Measurements from ENCODE around the gene PTPRM. TPM values are rescaled to one million over a fixed set of nuclear protein-coding genes. Genes with fewer than 3 reads are reported as not detected.

Gene PTPRM
- polyA plus RNA-seq, 1 donor from 2014 or later, result 126 TPM

GRCh38 chr18:7755753-7756475 is 188.8 kb downstream of the PTPRM start:
- Histone ChIP-seq H3K9me2 (ENCODE audit: insufficient read depth, low read length) (no peaks in the 10 kb centered on the region), H2AFZ (ENCODE audit: low read depth, low read length) (no peak overlapping the region), H3K27ac (ENCODE audit: low read length) (no peak overlapping the region), H3K27me3 (ENCODE audit: insufficient read depth, low read depth, low read length) (no peaks in the 10 kb centered on the region), H3K4me3 (ENCODE audit: low read length) (no peak overlapping the region), H4K20me1 (ENCODE audit: insufficient read depth) (no peaks in the 10 kb centered on the region), H3K4me2 (ENCODE audit: low read length) (no peak overlapping the region), H3K9ac (ENCODE audit: low read length) (no peak overlapping the region), H3K9me3 (ENCODE audit: low read length) (no peaks in the 10 kb centered on the region), H3K79me2 (replicated peaks; ENCODE audit: insufficient read depth, low read length) (no peaks in the 10 kb centered on the region), H3K36me3 (ENCODE audit: insufficient read depth, low read length) (no peaks in the 10 kb centered on the region), H3F3A (ENCODE audit: insufficient read depth, low read length, poor library complexity, severe bottlenecking) (no peaks in the 10 kb centered on the region)
- no peak for TF ChIP-seq SMC3 (conservative IDR thresholded peaks at IDR 0.05; ENCODE audit: poor library complexity)
- no peak for TF ChIP-seq TAF1 (IDR thresholded peaks at IDR 0.05; ENCODE audit: low read depth)
- TF ChIP-seq POLR2AphosphoS5 (IDR thresholded peaks at IDR 0.05), result no peak
- no peak for TF ChIP-seq EZH2 (IDR thresholded peaks at IDR 0.05; ENCODE audit: borderline replicate concordance, insufficient read depth, low read length, poor library complexity, severe bottlenecking)
- TF ChIP-seq RAD21 (conservative IDR thresholded peaks at IDR 0.05), result no peak
- TF ChIP-seq EP300 (conservative IDR thresholded peaks at IDR 0.05; ENCODE audit: poor library complexity, severe bottlenecking), result no peak
- TF ChIP-seq CTCF (IDR thresholded peaks at IDR 0.05; ENCODE audit: poor library complexity, severe bottlenecking), result no peak
- TF ChIP-seq MXI1 (conservative IDR thresholded peaks at IDR 0.05; ENCODE audit: poor library complexity, severe bottlenecking), result no peak
- TF ChIP-seq REST (IDR thresholded peaks at IDR 0.05; ENCODE audit: borderline replicate concordance), result no peak

GRCh38 chr18:7757175-7757574 is 190.1 kb downstream of the PTPRM start:
- Histone ChIP-seq H3K9me2 (ENCODE audit: insufficient read depth, low read length) (no peaks in the 10 kb centered on the region), H3K27me3 (ENCODE audit: insufficient read depth, low read depth, low read length) (no peaks in the 10 kb centered on the region), H3F3A (ENCODE audit: insufficient read depth, low read length, poor library complexity, severe bottlenecking) (no peaks in the 10 kb centered on the region), H4K20me1 (ENCODE audit: insufficient read depth) (no peaks in the 10 kb centered on the region), H3K9ac (ENCODE audit: low read length) (no peak overlapping the region), H3K4me3 (ENCODE audit: low read length) (no peak overlapping the region), H3K36me3 (ENCODE audit: insufficient read depth, low read length) (no peaks in the 10 kb centered on the region), H3K4me2 (ENCODE audit: low read length) (no peak overlapping the region), H3K9me3 (ENCODE audit: low read length) (no peaks in the 10 kb centered on the region), H3K27ac (ENCODE audit: low read length) (no peak overlapping the region), H3K79me2 (replicated peaks; ENCODE audit: insufficient read depth, low read length) (no peaks in the 10 kb centered on the region), H2AFZ (ENCODE audit: low read depth, low read length) (no peak overlapping the region)
- TF ChIP-seq MXI1 (conservative IDR thresholded peaks at IDR 0.05; ENCODE audit: poor library complexity, severe bottlenecking) (no peak), CTCF (IDR thresholded peaks at IDR 0.05; ENCODE audit: poor library complexity, severe bottlenecking) (no peak), TAF1 (IDR thresholded peaks at IDR 0.05; ENCODE audit: low read depth) (no peak), EP300 (conservative IDR thresholded peaks at IDR 0.05; ENCODE audit: poor library complexity, severe bottlenecking) (no peak), EZH2 (IDR thresholded peaks at IDR 0.05; ENCODE audit: borderline replicate concordance, insufficient read depth, low read length, poor library complexity, severe bottlenecking) (no peak), RAD21 (conservative IDR thresholded peaks at IDR 0.05) (no peak), SMC3 (conservative IDR thresholded peaks at IDR 0.05; ENCODE audit: poor library complexity) (no peak), POLR2AphosphoS5 (IDR thresholded peaks at IDR 0.05) (no peak), REST (IDR thresholded peaks at IDR 0.05; ENCODE audit: borderline replicate concordance) (no peak)
